CD14-positive monocyte (primary cell): ENCODE data around the gene BNIP2. TPM values are rescaled to one million over a fixed set of nuclear protein-coding genes. Genes with fewer than 3 reads are reported as not detected.

ENCODE experiments used
- DNase-seq, 3 donors: peaks; one replicate each; pipeline ENCODE4 v3.0.0-alpha.2; 2011 to 2022
- H2AFZ ChIP-seq: 2 replicates; pipeline ENCODE4 v1.6.0; 2012; ENCODE audit warnings: mild to moderate bottlenecking, low read depth, low read length, inconsistent platforms; ENCODE audit not compliant: insufficient read depth, poor library complexity, severe bottlenecking
- H3K27ac ChIP-seq, 2 donors: 1 replicate in 1 of 2; 2 replicates in 1 of 2; pipeline ENCODE4 v1.5.1; 2012 to 2013; ENCODE audit warnings: low read length in 2 of 2, control low read depth in 1 of 2, inconsistent platforms in 1 of 2, low read depth in 1 of 2, mild to moderate bottlenecking in 1 of 2
- H3K27me3 ChIP-seq, 2 donors: one replicate each; pipeline versions ENCODE4 v1.6.0 to v1.6.1; 2011 to 2013; ENCODE audit warnings: low read length in 2 of 2; ENCODE audit not compliant: control insufficient read depth in 2 of 2, insufficient read depth in 2 of 2
- H3K36me3 ChIP-seq, 2 donors: replicated peaks in 1 of 2; 1 replicate in 1 of 2; 2 replicates in 1 of 2; pipeline versions ENCODE4 v1.5.1 to v1.6.1; 2012 to 2013; ENCODE audit warnings: low read length in 2 of 2, control low read depth in 1 of 2, inconsistent platforms in 1 of 2, mild to moderate bottlenecking in 1 of 2; ENCODE audit not compliant: insufficient read depth in 2 of 2, control insufficient read depth in 1 of 2
- H3K4me1 ChIP-seq, 2 donors: 1 replicate in 1 of 2; 2 replicates in 1 of 2; pipeline versions ENCODE4 v1.5.1 to v1.6.1; 2012 to 2013; ENCODE audit warnings: low read length in 2 of 2, control low read depth in 1 of 2, inconsistent platforms in 1 of 2, mild to moderate bottlenecking in 1 of 2, moderate library complexity in 1 of 2; ENCODE audit not compliant: insufficient read depth in 2 of 2, control insufficient read depth in 1 of 2
- H3K4me2 ChIP-seq: replicated peaks from 2 replicates; pipeline ENCODE3; 2012; ENCODE audit warnings: low read length, moderate library complexity, mild to moderate bottlenecking; ENCODE audit not compliant: poor library complexity, severe bottlenecking; ENCODE audit errors: extremely low read depth
- H3K4me3 ChIP-seq, 3 experiments: fragments of 200-600 bp in 1 of 3; sonication (generic) in 1 of 3; replicated peaks in 1 of 3; 1 replicate in 2 of 3; 2 replicates in 1 of 3; pipeline ENCODE4 v1.5.1; 2011 to 2013; ENCODE audit warnings: low read length in 3 of 3, mild to moderate bottlenecking in 3 of 3, control low read depth in 2 of 3, low read depth in 2 of 3, inconsistent platforms in 1 of 3, moderate library complexity in 1 of 3
- H3K79me2 ChIP-seq: 2 replicates; pipeline ENCODE4 v1.6.0; 2012; ENCODE audit warnings: mild to moderate bottlenecking, control low read depth, inconsistent platforms, low read length, moderate library complexity; ENCODE audit not compliant: insufficient read depth
- H3K9ac ChIP-seq: 2 replicates; pipeline ENCODE4 v1.6.0; 2017; ENCODE audit warnings: low read length, mild to moderate bottlenecking; ENCODE audit not compliant: insufficient read depth, poor library complexity, severe bottlenecking
- H3K9me3 ChIP-seq, 2 donors: replicated peaks in 1 of 2; 1 replicate in 1 of 2; 2 replicates in 1 of 2; pipeline versions ENCODE4 v1.5.1 to v1.6.1; 2012 to 2013; ENCODE audit warnings: low read length in 2 of 2, control low read depth in 1 of 2; ENCODE audit not compliant: control insufficient read depth in 1 of 2, insufficient read depth in 1 of 2
- H4K20me1 ChIP-seq: 2 replicates; pipeline ENCODE4 v1.6.0; 2012; ENCODE audit warnings: mild to moderate bottlenecking, low read length, control low read depth, moderate library complexity; ENCODE audit not compliant: insufficient read depth
- H3K27ac Mint-ChIP-seq, 7 donors: one replicate each; pipeline ENCODE4 v1.8.0; 2020; ENCODE audit warnings: mild to moderate bottlenecking in 7 of 7, mixed read lengths in 7 of 7, moderate library complexity in 6 of 7, inconsistent platforms in 2 of 7
- H3K27me3 Mint-ChIP-seq, 3 donors: one replicate each; pipeline ENCODE4 v1.8.0; 2021 to 2022; ENCODE audit warnings: low read depth in 3 of 3, mild to moderate bottlenecking in 3 of 3, mixed read lengths in 3 of 3, moderate library complexity in 3 of 3, inconsistent platforms in 1 of 3
- H3K36me3 Mint-ChIP-seq, 2 donors: one replicate each; pipeline ENCODE4 v1.8.0; 2020; ENCODE audit warnings: mixed read lengths in 2 of 2, inconsistent platforms in 1 of 2, mild to moderate bottlenecking in 1 of 2
- H3K4me1 Mint-ChIP-seq: one replicate; pipeline ENCODE4 v1.8.0; 2020; ENCODE audit warnings: mild to moderate bottlenecking, mixed read lengths
- H3K4me3 Mint-ChIP-seq, 2 donors: one replicate each; pipeline ENCODE4 v1.8.0; 2020; ENCODE audit warnings: mild to moderate bottlenecking in 2 of 2, mixed read lengths in 2 of 2, moderate library complexity in 1 of 2
- H3K9me3 Mint-ChIP-seq, 7 donors: one replicate each; pipeline ENCODE4 v1.8.0; 2020 to 2022; ENCODE audit warnings: mixed read lengths in 7 of 7, mild to moderate bottlenecking in 6 of 7, moderate library complexity in 6 of 7, inconsistent platforms in 2 of 7
- CTCF ChIP-seq: fragments of 200-600 bp; IDR thresholded peaks from one replicate; pipeline ENCODE4 v1.8.0; 2022; ENCODE audit warnings: antibody characterized with exemption, mild to moderate bottlenecking
- WGBS: methylation state at CpG from one replicate; pipeline ENCODE4 v1.1.5; 2013; ENCODE audit warnings: missing lambda C conversion rate; ENCODE audit not compliant: insufficient coverage; 5-methylcytosine and 5-hydroxymethylcytosine counted together
- intact Hi-C, 2 donors: fragments of 100-400 bp; cut with micrococcal nuclease; formaldehyde crosslinking; loops; one replicate each; pipeline versions ENCODE4 v1.15.0 to v1.15.1; 2023
- polyA plus RNA-seq, 3 donors: library from polyadenylated mRNA; depleted of rRNA in 1 of 3; unstranded in 2 of 3; stranded (reverse) in 1 of 3; fragments of 300-500 nt in 2 of 3; fragments of >200 nt in 1 of 3; fragmentation: Illumina TruSeq in 2 of 3; gene quantifications; 1 replicate in 2 of 3; 2 replicates in 1 of 3; pipeline ENCODE4 v1.2.3, GENCODE V29; 2012 to 2021

Gene BNIP2
- polyA plus RNA-seq, 3 donors = 83.4 to 189 (median 136) TPM

GRCh38 chr15:59686389-59686788 lies 2.7 kb downstream of the BNIP2 start:
- Mint-ChIP-seq H3K9me3 (no peaks in the 10 kb centered on the region), H3K4me3 (peak overlapping the region; percentile 84 to 94), H3K4me1 (peaks cover 51% of the 10 kb centered on the region), H3K27me3 (peaks cover 0 to 7% (median 0%) of the 10 kb centered on the region in 3 donors), H3K36me3 (peaks cover 21 to 34% of the 10 kb centered on the region in 2 donors), H3K27ac (peak overlapping the region; percentile 97 to 100 (median 99))
- Histone ChIP-seq H3K9ac (peak overlapping the region; percentile 42), H3K27me3 (no peaks in the 10 kb centered on the region), H3K9me3 (no peaks in the 10 kb centered on the region), H3K4me3 (peak overlapping the region; percentile 68 to 98 (median 79)), H3K4me2 (peak overlapping the region; percentile 99), H2AFZ (no peak overlapping the region), H4K20me1 (peaks cover 61% of the 10 kb centered on the region), H3K4me1 (peaks cover 44 to 60% of the 10 kb centered on the region in 2 donors), H3K36me3 (peaks cover 18 to 37% of the 10 kb centered on the region in 2 donors), H3K79me2 (peaks cover 88% of the 10 kb centered on the region), H3K27ac (peak overlapping the region; percentile 88 to 99)
- WGBS = no CpG with 5 or more reads among the region's 7 CpGs
- peak; percentile 68 to 80 (median 76) for DNase-seq
- no peak for TF ChIP-seq CTCF
- intact Hi-C loops = loop anchor here (5.0 to 10.0 kb wide), 3 partner anchors 582 to 711 kb away; partner anchors contain the start of genes ANXA2 (in 1 of the 2), CCNB2 (in 1 of the 2) and RNF111 (in 1 of the 2)

DNA sequence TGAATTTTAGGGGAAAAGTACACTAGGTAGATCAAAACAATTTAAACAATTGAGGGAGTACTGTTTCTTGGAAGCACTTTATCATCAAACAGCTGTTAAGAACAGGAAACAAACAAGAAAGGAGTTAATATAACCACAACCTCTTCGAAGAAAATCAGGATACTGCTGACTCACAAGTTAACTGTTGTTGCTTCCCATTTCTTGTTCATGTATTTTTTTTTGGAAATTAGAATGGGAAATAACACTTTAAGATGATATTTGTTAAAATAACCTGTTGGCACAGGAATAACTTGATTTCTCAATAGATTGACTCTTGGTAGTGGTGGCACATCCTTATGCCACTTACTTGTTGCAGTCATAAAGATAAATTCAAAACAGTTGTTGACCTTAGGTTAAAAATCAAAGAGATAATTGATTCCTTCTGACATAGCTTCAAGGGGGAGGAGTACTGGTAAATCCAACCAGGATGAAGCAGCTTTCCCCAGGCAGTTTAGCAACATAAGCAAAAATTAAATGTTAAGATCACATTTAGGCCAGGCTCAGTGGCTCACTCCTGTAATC lies 3.3 kb downstream of the BNIP2 start:
- peak overlapping the region; percentile 88 to 99 for H3K27ac ChIP-seq
- peaks cover 44 to 55% of the 10 kb centered on the region in 2 donors for H3K4me1 ChIP-seq
- H4K20me1 ChIP-seq = peaks cover 67% of the 10 kb centered on the region

More for the DNA sequence above, 3.3 kb downstream of the BNIP2 start:
- H3K4me3 ChIP-seq = peak overlapping the region; percentile 68 to 98 (median 79)
- peaks cover 24 to 43% of the 10 kb centered on the region in 2 donors for H3K36me3 ChIP-seq
- TF ChIP-seq CTCF = no peak
- H3K79me2 ChIP-seq = peaks cover 91% of the 10 kb centered on the region
- H3K4me2 ChIP-seq = peak overlapping the region; percentile 99
- intact Hi-C loops = loop anchor here (5.0 to 10.0 kb wide), 3 partner anchors 581 to 711 kb away; partner anchors contain the start of genes ANXA2 (in 1 of the 2), CCNB2 (in 1 of the 2) and RNF111 (in 1 of the 2)
- WGBS = no CpG with 5 or more reads among the region's 1 CpG
- Mint-ChIP-seq H3K36me3 (peaks cover 23 to 40% of the 10 kb centered on the region in 2 donors), H3K4me3 (peak overlapping the region; percentile 67 to 94), H3K27me3 (peaks cover 0 to 7% (median 0%) of the 10 kb centered on the region in 3 donors), H3K9me3 (no peaks in the 10 kb centered on the region), H3K4me1 (peaks cover 47% of the 10 kb centered on the region), H3K27ac (peak overlapping the region; percentile 94 to 100 (median 99))
- H3K9me3 ChIP-seq = no peaks in the 10 kb centered on the region
- no peaks in the 10 kb centered on the region for H3K27me3 ChIP-seq
- no peak overlapping the region for H2AFZ ChIP-seq
- peak overlapping the region; percentile 42 for H3K9ac ChIP-seq
- DNase-seq = peak in 2 of 3 donors; percentile 41 to 46
